ENCODE data around the gene CCDC187.

The CCDC187 gene

GRCh38 chr9:136264441-136265405 lies 39.2 kb downstream of the CCDC187 start:
- DNase-seq = no peak

DNA sequence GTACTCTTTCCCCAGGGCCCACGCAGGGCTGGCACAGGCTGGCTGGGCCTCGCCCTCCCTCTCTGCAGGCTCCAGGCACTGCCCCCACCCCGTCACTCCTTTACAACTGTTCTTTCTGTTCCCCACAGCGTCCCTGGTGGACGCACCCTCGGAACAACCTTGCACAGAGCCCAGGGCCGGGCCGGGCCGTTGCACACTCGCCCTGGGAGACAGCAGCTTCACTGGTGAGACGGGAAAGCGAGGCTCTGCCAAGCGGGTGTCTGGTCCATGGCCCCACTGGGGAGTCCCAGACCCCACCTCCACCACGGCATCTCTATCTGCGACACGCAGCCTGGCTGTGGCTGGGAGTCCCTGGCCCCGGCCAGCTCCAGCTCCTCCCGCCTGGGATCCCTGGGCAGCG lies 39.9 kb downstream of the CCDC187 start:
- no peak for DNase-seq

- no peak for DNase-seq
Measured at GRCh38 chr9:136262671-136263178, 41.2 kb downstream of the CCDC187 start.

DNA sequence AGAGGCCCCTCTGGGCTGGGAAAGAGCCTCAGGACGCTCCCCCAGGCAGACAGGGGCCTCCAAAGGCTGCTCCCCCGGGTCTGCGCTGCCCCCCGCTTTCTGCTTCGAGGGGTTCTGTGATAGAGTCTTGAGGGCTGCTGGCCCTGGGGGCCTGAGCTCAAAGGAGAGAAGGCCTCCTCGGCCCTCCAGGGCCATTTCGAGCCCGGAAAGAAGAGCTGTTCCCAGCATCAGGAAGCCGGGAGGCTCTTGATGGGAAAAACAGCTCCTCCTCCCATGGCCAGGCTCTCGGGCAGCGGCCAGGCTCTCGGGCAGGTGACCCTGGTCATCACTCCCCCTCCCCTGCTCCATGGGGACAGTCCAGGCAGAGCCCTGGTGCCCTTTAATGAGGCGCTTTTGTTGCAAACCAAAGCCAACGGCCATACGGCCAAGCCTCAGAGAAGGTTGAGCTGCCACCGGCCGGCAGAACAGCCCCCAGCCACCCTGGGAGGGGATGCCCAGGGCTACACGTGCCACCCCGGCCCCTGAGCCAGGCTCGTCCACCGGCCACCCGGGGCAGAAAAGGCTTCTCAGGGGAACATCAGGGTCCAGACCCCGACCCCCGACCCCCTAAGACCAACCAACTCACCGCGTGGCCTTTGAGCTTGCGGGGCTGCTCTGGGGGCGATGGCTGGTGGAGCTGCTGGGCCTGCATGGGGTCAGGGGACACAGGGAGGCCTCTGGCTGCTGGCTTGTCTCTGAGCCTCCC lies 42.0 kb downstream of the CCDC187 start:
- DNase-seq = no peak

- no peak for DNase-seq
Measured at GRCh38 chr9:136260936-136261472, 42.9 kb downstream of the CCDC187 start.

GRCh38 chr9:136260521-136260920 lies 43.4 kb downstream of the CCDC187 start:
- DNase-seq = no peak

DNA sequence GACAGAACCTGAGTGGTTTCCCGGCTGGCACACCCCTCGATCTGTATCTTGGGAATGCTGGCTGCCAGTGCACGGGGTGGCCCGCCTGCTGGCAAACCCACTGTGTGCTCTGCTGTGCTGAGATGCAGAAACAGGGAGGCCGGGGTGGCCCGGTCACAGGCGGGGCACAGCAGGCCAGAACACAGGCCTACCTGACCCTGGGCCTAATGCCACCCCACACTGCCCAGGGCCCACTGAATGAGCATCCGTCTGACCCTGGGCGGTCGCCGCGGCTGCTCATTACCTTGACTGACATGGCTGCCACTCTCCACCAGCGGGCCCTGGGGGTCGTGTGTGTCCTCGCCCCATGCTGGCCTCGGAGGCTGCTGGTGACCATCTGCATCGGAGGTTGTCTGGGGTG lies 44.1 kb downstream of the CCDC187 start:
- DNase-seq = no peak

GRCh38 chr9:136259517-136259813 lies 44.4 kb downstream of the CCDC187 start:
- DNase-seq = no peak

DNA sequence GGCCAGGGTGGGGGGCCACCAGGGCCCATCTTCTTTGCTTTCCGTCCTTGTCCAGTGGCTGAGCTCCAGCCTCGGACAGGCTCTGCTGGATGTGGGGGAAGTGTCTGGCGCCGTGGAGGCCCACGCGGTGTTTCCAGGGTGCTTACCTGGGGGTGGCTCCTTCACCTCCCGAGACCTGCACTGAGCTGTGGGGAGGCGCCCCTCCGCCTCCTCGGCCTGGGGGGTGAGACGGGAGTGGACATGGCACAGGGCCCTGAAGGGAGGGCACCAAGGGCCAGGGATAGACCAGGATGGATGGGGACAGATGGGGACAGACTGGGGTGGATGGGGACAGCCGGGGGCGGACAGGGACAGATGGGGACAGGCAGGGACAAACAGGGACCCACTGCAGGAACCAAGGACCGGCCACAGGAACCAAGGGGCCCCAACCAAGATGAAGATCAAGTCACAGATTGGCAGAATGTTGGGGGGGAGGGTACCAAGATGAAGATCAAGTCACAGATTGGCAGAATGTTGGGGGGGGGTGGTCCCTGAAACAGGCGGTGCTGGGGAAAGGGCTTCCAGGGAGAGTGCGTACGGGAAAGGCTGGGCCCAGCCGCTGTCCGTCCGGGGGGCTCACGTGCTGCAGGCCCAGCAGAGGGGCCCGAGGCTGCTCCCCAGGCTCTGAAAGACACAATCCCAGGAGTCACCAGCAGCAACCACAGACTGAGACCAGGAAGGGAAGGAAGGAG lies 44.9 kb downstream of the CCDC187 start:
- DNase-seq = no peak

DNA sequence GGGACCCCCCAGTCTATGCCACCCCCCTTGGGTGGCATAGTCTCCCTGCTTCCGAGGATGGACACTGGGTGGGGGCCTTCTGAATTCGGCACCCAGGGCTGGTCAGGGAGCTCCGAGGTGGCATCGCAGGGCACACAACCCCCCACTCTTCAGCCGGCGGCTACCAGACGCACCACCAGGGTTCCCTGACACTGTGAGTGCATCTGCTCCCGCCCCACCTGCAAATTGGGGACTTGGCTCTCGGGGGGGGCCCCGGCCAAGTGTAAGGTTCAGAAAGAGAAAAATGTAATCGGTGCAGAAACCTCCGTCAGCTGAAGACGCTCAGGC lies 45.6 kb downstream of the CCDC187 start:
- no peak for DNase-seq

- no peak for DNase-seq
Measured at GRCh38 chr9:136257381-136258298, 46.3 kb downstream of the CCDC187 start.

DNA sequence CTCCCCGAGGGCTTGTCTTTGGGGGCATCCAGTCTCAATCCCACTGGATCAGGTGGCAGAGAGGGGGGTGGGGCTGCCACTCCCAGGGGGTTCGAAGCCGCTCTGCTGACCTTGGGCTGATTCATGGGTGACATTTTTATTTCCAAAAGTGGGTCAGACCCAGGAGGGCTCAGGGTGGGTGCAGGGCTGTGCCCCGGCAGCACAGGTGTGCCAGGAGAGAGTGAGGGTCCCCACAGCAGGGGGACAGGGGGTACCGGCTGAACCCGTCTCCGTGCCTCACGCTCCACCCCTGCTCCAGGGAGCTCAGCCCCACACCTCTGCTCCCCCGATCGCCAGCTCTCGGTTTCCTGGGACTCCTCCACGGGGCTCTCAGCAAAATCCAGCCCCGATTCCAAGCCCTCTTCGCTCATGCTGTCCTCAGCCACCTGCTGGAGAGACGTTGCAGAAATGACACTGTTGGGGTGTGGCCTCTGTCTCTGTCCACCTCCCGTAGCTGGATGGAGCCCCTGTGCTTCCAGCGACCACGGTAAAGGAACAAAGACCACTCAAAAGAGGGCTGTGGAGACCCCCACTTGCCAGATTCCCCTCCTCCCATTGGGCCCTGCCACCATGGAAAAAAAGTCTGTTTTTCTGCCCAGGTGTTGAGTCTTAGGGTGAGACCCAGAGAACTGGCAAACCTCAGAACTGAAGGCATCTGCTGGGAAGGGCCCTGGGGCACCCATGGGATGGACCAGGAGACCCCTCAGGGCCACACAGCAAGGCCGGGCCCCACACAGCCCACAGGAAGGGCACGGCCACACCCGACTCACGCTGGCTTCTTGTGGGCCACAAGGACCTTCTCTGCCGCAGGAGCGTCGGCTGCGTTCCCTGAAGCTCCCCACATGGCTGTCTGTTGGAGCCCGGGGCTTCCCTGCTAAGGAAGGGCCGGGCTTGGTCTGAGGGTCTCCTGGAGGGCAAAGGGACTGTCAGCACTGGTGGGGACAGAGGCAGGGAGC lies 47.7 kb downstream of the CCDC187 start:
- no peak for DNase-seq

GRCh38 chr9:136255166-136255538 lies 48.7 kb downstream of the CCDC187 start:
- no peak for DNase-seq

- no peak for DNase-seq
Measured at GRCh38 chr9:136254381-136255165, 49.3 kb downstream of the CCDC187 start.

DNA sequence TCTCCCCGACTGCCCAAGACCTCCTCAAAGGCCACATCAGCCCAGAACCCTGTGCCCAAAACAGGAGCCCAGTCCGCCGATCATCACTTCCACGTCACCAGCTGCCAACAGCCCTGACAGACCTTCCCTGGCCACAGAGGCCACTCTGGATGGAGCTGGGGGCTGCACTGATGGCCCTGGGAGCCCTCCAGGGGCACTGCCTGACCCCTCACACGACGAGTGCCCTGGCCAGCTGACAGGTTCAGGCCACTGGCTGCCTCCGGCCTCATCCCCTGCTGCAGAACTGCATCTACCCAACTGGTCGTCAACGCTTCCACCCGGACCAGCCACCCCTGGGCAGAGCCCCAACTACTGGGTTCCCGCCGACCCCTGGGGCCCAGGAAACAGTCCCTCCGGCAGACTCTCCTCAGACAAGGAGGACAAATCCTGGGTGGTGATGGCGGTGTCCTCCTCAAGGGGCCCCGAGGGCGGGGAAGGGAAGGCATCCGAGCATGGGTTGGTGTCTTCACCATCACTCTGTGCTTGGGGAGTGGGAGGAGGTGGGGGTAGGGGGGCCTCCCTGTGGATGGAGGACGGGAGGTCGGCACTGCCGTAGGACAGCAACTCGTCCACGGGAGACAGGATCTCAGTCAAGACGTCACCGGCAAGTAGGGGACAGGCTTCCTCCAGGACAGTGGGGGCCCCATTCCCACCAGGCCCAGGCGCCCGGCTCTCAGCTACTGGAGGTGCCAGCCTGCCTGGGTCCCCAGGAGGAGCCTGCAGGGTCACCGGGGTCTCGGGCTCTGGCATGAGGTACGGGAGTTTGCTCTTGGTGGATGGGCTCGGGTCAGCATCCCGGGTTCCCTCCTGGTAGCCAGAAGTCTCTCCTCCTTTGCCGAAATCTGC lies 50.4 kb downstream of the CCDC187 start:
- DNase-seq = no peak

DNA sequence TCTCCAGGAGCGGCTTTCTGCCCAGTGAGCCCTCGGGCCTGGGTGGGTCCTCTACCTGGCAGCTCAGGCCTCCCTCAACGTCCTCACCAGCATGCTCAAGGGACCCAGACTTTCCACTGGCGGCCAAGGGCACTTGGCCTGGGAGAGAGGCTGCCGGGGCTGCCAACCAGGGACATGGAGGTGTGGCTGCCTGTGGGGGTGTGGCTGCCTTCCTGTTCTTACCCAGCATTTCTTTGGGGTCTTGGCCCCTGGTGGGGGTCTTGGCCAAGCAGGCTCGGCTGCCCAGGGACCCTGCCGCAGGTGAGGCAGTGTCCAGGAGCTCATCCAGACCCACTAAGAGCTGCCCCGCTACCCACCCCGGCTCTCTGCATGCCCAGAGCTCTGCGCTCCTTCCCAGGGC lies 51.0 kb downstream of the CCDC187 start:
- DNase-seq = no peak

DNA sequence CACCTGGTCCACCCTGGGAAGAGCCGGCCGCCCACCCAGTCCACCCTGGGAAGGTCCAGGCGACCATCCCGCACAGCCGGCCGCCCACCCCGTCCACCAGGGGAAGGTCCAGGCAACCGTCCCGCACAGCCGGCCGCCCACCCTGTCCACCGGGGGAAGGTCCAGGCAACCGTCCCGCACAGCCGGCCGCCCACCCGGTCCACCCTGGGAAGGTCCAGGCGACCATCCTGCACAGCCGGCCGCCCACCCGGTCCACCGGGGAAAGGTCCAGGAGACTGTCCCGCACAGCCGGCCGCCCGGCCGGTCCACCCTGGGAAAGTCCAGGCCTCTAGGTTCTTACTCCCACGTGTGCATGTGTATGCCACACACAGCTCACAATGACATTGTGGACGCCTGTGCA lies 51.6 kb downstream of the CCDC187 start:
- DNase-seq = no peak

GRCh38 chr9:136251264-136252115 lies 52.4 kb downstream of the CCDC187 start:
- DNase-seq = no peak

Data from CD4-positive, alpha-beta T cell treated with Interferon gamma for 1 hour (primary cell).